Kidney tubule cell (primary cell): ENCODE measurements around the gene OBP2A.
A peak's percentile ranks its signal among the peaks of the same experiment; 100 is the strongest.

Experiments
- DNase-seq: peaks from one replicate; pipeline ENCODE4 v3.0.0-alpha.2; 2018; ENCODE audit warnings: low spot score

OBP2A gene

GRCh38 chr9:135552021-135552697 lies 6.2 kb downstream of the OBP2A start:
- no peak for DNase-seq

- DNase-seq = no peak
These were observed 6.8 kb downstream of the OBP2A start for GRCh38 chr9:135552698-135553171.

GRCh38 chr9:135554718-135555117 lies 8.8 kb downstream of the OBP2A start:
- no peak for DNase-seq

GRCh38 chr9:135555203-135555602 lies 9.3 kb downstream of the OBP2A start:
- peak; percentile 11 for DNase-seq

GRCh38 chr9:135555910-135556309 lies 10.0 kb downstream of the OBP2A start:
- DNase-seq = no peak

GRCh38 chr9:135559606-135560005 lies 13.7 kb downstream of the OBP2A start:
- DNase-seq = no peak

- no peak for DNase-seq
These were observed 15.7 kb downstream of the OBP2A start, which contains the start of gene PAEP for GRCh38 chr9:135561391-135562234. Gene PAEP, plus strand, starts transcription at chr9:135561756.

- DNase-seq = no peak
These were observed 16.4 kb downstream of the OBP2A start for GRCh38 chr9:135562235-135562745.

GRCh38 chr9:135563039-135563476 lies 17.1 kb downstream of the OBP2A start:
- no peak for DNase-seq

- DNase-seq = no peak
These were observed 17.9 kb downstream of the OBP2A start for GRCh38 chr9:135563858-135564257.

- no peak for DNase-seq
These were observed 19.3 kb downstream of the OBP2A start for GRCh38 chr9:135565141-135565628.

- DNase-seq = no peak
These were observed 19.7 kb downstream of the OBP2A start for GRCh38 chr9:135565636-135566035.

- DNase-seq = peak; percentile 12
These were observed 20.6 kb downstream of the OBP2A start for GRCh38 chr9:135566552-135566951.

GRCh38 chr9:135567311-135567710 lies 21.4 kb downstream of the OBP2A start:
- DNase-seq = no peak

GRCh38 chr9:135568026-135568425 lies 22.1 kb downstream of the OBP2A start:
- DNase-seq = no peak

- no peak for DNase-seq
These were observed 24.5 kb downstream of the OBP2A start for GRCh38 chr9:135570456-135570855.

- DNase-seq = no peak
These were observed 26.3 kb downstream of the OBP2A start for GRCh38 chr9:135572233-135572632.

- no peak for DNase-seq
These were observed 27.2 kb downstream of the OBP2A start for GRCh38 chr9:135573124-135573523.

- DNase-seq = no peak
These were observed 28.4 kb downstream of the OBP2A start for GRCh38 chr9:135574331-135574730.

GRCh38 chr9:135574943-135575342 lies 29.0 kb downstream of the OBP2A start:
- no peak for DNase-seq

- no peak for DNase-seq
These were observed 30.2 kb downstream of the OBP2A start for GRCh38 chr9:135575995-135576631.

GRCh38 chr9:135577256-135577655 lies 31.3 kb downstream of the OBP2A start:
- DNase-seq = no peak
